ENCODE data around the gene CERKL. TPM values are rescaled to one million over a fixed set of nuclear protein-coding genes. Genes with fewer than 3 reads are reported as not detected.

CERKL gene
- total RNA-seq, 5 donors from 2014 or later (not counting 1 experiment from before 2014, with no cell fraction given), result 0.06 TPM; not detected in 4

- Histone ChIP-seq H3K4me3 (ENCODE audit: control insufficient read depth in 1 of 2, extremely low read depth in 1 of 2, low read length in 1 of 2) (no peak overlapping the region), H3K36me3 (ENCODE audit: control insufficient read depth in 2 of 2, extremely low read depth in 1 of 2, insufficient read depth in 1 of 2, low read length in 1 of 2) (no peaks in the 10 kb centered on the region), H3K27me3 (replicated peaks in 1 of 2; ENCODE audit: control insufficient read depth in 2 of 2, extremely low read depth in 1 of 2, insufficient read depth in 2 of 2, low read length in 1 of 2) (peaks cover 0 to 21% of the 10 kb centered on the region in 2 experiments), H3K9me3 (no peaks in the 10 kb centered on the region), H3K4me1 (ENCODE audit: control insufficient read depth in 1 of 2, extremely low read depth in 1 of 2, insufficient read depth in 2 of 2, low read length in 2 of 2) (peaks cover 0 to 9% of the 10 kb centered on the region in 2 experiments), H3K27ac (ENCODE audit: low read length) (no peak overlapping the region)
- DNase-seq (no peak), ATAC-seq (replicated peaks in 1 of 4) (no peak)
- H3K4me1 Mint-ChIP-seq, result peaks cover 8 to 12% (median 9%) of the 10 kb centered on the region in 3 donors
- CTCF ChIA-PET, result no interaction called here
- H3K27me3 Mint-ChIP-seq, result peaks cover 38 to 72% of the 10 kb centered on the region in 2 donors
- H3K4me3 Mint-ChIP-seq, result peak overlapping the region in 1 of 3 donors; percentile 85
- no CpG with 5 or more reads among the region's 7 CpGs for WGBS (ENCODE audit: insufficient coverage)
- no peaks in the 10 kb centered on the region for H3K9me3 Mint-ChIP-seq
- POLR2A ChIA-PET, result no interaction called here
- no peak overlapping the region for H3K27ac Mint-ChIP-seq
- H3K36me3 Mint-ChIP-seq, result no peaks in the 10 kb centered on the region
Measured at GRCh38 chr2:181655519-181655918, 1.4 kb downstream of the CERKL start.

- WGBS (ENCODE audit: insufficient coverage), result 92% methylated on average over 2 of the region's 4 CpGs
- no peak overlapping the region for H3K27ac ChIP-seq (ENCODE audit: low read length)
- no peaks in the 10 kb centered on the region for H3K4me1 ChIP-seq (ENCODE audit: control insufficient read depth in 1 of 2, extremely low read depth in 1 of 2, insufficient read depth in 2 of 2, low read length in 2 of 2)
- Mint-ChIP-seq H3K4me1 (no peaks in the 10 kb centered on the region), H3K36me3 (no peaks in the 10 kb centered on the region), H3K4me3 (no peak overlapping the region), H3K27ac (no peak overlapping the region), H3K27me3 (peaks cover 49 to 65% of the 10 kb centered on the region in 2 donors), H3K9me3 (no peaks in the 10 kb centered on the region)
- H3K27me3 ChIP-seq (replicated peaks in 1 of 2; ENCODE audit: control insufficient read depth in 2 of 2, extremely low read depth in 1 of 2, insufficient read depth in 2 of 2, low read length in 1 of 2), result peaks cover 0 to 6% of the 10 kb centered on the region in 2 experiments
- no peaks in the 10 kb centered on the region for H3K9me3 ChIP-seq
- CTCF ChIA-PET, result no interaction called here
- H3K36me3 ChIP-seq (ENCODE audit: control insufficient read depth in 2 of 2, extremely low read depth in 1 of 2, insufficient read depth in 1 of 2, low read length in 1 of 2), result no peaks in the 10 kb centered on the region
- POLR2A ChIA-PET, result interaction anchor here in 1 of 2 donors (0.7 kb wide), 1 partner anchor 9 kb away, joined by 4 read pairs; no protein-coding TSS in a partner anchor
- no peak for DNase-seq
- no peak for ATAC-seq (replicated peaks in 1 of 4)
- H3K4me3 ChIP-seq (ENCODE audit: control insufficient read depth in 1 of 2, extremely low read depth in 1 of 2, low read length in 1 of 2), result no peak overlapping the region
Measured at GRCh38 chr2:181649436-181649979, 7.4 kb downstream of the CERKL start.

GRCh38 chr2:181648478-181649155 is 8.3 kb downstream of the CERKL start:
- DNase-seq (no peak), ATAC-seq (replicated peaks in 1 of 4) (no peak)
- no peaks in the 10 kb centered on the region for H3K36me3 Mint-ChIP-seq
- H3K4me1 Mint-ChIP-seq, result no peaks in the 10 kb centered on the region
- H3K9me3 ChIP-seq, result no peaks in the 10 kb centered on the region
- no peaks in the 10 kb centered on the region for H3K9me3 Mint-ChIP-seq
- H3K27ac ChIP-seq (ENCODE audit: low read length), result no peak overlapping the region
- H3K27me3 Mint-ChIP-seq, result peaks cover 49 to 64% of the 10 kb centered on the region in 2 donors
- peaks cover 0 to 8% of the 10 kb centered on the region in 2 experiments for H3K27me3 ChIP-seq (replicated peaks in 1 of 2; ENCODE audit: control insufficient read depth in 2 of 2, extremely low read depth in 1 of 2, insufficient read depth in 2 of 2, low read length in 1 of 2)
- ChIA-PET CTCF (interaction anchor here in 1 of 2 donors (0.7 kb wide), 1 partner anchor 228 kb away, joined by 3 read pairs; no protein-coding TSS in a partner anchor), POLR2A (interaction anchor here (0.7 kb wide), 2 partner anchors 10 to 280 kb away, joined by 4 read pairs; no protein-coding TSS in a partner anchor)
- WGBS (ENCODE audit: insufficient coverage), result no CpG with 5 or more reads among the region's 2 CpGs
- H3K4me3 Mint-ChIP-seq, result no peak overlapping the region
- no peaks in the 10 kb centered on the region for H3K4me1 ChIP-seq (ENCODE audit: control insufficient read depth in 1 of 2, extremely low read depth in 1 of 2, insufficient read depth in 2 of 2, low read length in 2 of 2)
- H3K4me3 ChIP-seq (ENCODE audit: control insufficient read depth in 1 of 2, extremely low read depth in 1 of 2, low read length in 1 of 2), result no peak overlapping the region
- H3K27ac Mint-ChIP-seq, result no peak overlapping the region
- no peaks in the 10 kb centered on the region for H3K36me3 ChIP-seq (ENCODE audit: control insufficient read depth in 2 of 2, extremely low read depth in 1 of 2, insufficient read depth in 1 of 2, low read length in 1 of 2)

- ATAC-seq (replicated peaks in 1 of 4), result no peak
- WGBS (ENCODE audit: insufficient coverage), result no CpG with 5 or more reads among the region's 1 CpG
- Histone ChIP-seq H3K36me3 (ENCODE audit: control insufficient read depth in 2 of 2, extremely low read depth in 1 of 2, insufficient read depth in 1 of 2, low read length in 1 of 2) (no peaks in the 10 kb centered on the region), H3K4me1 (ENCODE audit: control insufficient read depth in 1 of 2, extremely low read depth in 1 of 2, insufficient read depth in 2 of 2, low read length in 2 of 2) (no peaks in the 10 kb centered on the region), H3K27ac (ENCODE audit: low read length) (no peak overlapping the region), H3K4me3 (ENCODE audit: control insufficient read depth in 1 of 2, extremely low read depth in 1 of 2, low read length in 1 of 2) (no peak overlapping the region), H3K27me3 (replicated peaks in 1 of 2; ENCODE audit: control insufficient read depth in 2 of 2, extremely low read depth in 1 of 2, insufficient read depth in 2 of 2, low read length in 1 of 2) (peaks cover 0 to 8% of the 10 kb centered on the region in 2 experiments), H3K9me3 (no peaks in the 10 kb centered on the region)
- Mint-ChIP-seq H3K36me3 (no peaks in the 10 kb centered on the region), H3K27ac (no peak overlapping the region), H3K27me3 (peaks cover 45 to 48% of the 10 kb centered on the region in 2 donors), H3K9me3 (no peaks in the 10 kb centered on the region), H3K4me1 (no peaks in the 10 kb centered on the region), H3K4me3 (no peak overlapping the region)
- DNase-seq, result no peak
- ChIA-PET CTCF (no interaction called here), POLR2A (no interaction called here)
Measured at GRCh38 chr2:181646415-181646987, 10.4 kb downstream of the CERKL start.

- Mint-ChIP-seq H3K27me3 (peaks cover 29 to 32% of the 10 kb centered on the region in 2 donors), H3K27ac (no peak overlapping the region), H3K36me3 (no peaks in the 10 kb centered on the region), H3K4me3 (no peak overlapping the region), H3K4me1 (no peaks in the 10 kb centered on the region), H3K9me3 (no peaks in the 10 kb centered on the region)
- H3K36me3 ChIP-seq (ENCODE audit: control insufficient read depth in 2 of 2, extremely low read depth in 1 of 2, insufficient read depth in 1 of 2, low read length in 1 of 2), result no peaks in the 10 kb centered on the region
- ChIA-PET CTCF (interaction anchor here in 1 of 2 donors (1.0 kb wide), 1 partner anchor 572 kb away, joined by 3 read pairs; no protein-coding TSS in a partner anchor), POLR2A (no interaction called here)
- no peaks in the 10 kb centered on the region for H3K9me3 ChIP-seq
- H3K4me3 ChIP-seq (ENCODE audit: control insufficient read depth in 1 of 2, extremely low read depth in 1 of 2, low read length in 1 of 2), result no peak overlapping the region
- ATAC-seq (replicated peaks in 1 of 4), result no peak
- H3K27ac ChIP-seq (ENCODE audit: low read length), result no peak overlapping the region
- no CpG with 5 or more reads among the region's 1 CpG for WGBS (ENCODE audit: insufficient coverage)
- H3K27me3 ChIP-seq (replicated peaks in 1 of 2; ENCODE audit: control insufficient read depth in 2 of 2, extremely low read depth in 1 of 2, insufficient read depth in 2 of 2, low read length in 1 of 2), result peaks cover 0 to 6% of the 10 kb centered on the region in 2 experiments
- DNase-seq, result no peak
- H3K4me1 ChIP-seq (ENCODE audit: control insufficient read depth in 1 of 2, extremely low read depth in 1 of 2, insufficient read depth in 2 of 2, low read length in 2 of 2), result no peaks in the 10 kb centered on the region
Measured at GRCh38 chr2:181643151-181643550, 13.8 kb downstream of the CERKL start.

GRCh38 chr2:181642086-181642485 is 14.8 kb downstream of the CERKL start:
- no peak overlapping the region for H3K4me3 Mint-ChIP-seq
- no peak overlapping the region for H3K4me3 ChIP-seq (ENCODE audit: control insufficient read depth in 1 of 2, extremely low read depth in 1 of 2, low read length in 1 of 2)
- H3K27me3 ChIP-seq (replicated peaks in 1 of 2; ENCODE audit: control insufficient read depth in 2 of 2, extremely low read depth in 1 of 2, insufficient read depth in 2 of 2, low read length in 1 of 2), result peaks cover 0 to 6% of the 10 kb centered on the region in 2 experiments
- H3K4me1 Mint-ChIP-seq, result no peaks in the 10 kb centered on the region
- no peak for ATAC-seq (replicated peaks in 1 of 4)
- H3K36me3 Mint-ChIP-seq, result no peaks in the 10 kb centered on the region
- POLR2A ChIA-PET, result interaction anchor here in 1 of 2 donors (0.6 kb wide), 1 partner anchor 231 kb away, joined by 4 read pairs; no protein-coding TSS in a partner anchor
- CTCF ChIA-PET, result interaction anchor here in 1 of 2 donors (0.6 kb wide), 1 partner anchor 366 kb away, joined by 3 read pairs; no protein-coding TSS in a partner anchor
- H3K9me3 ChIP-seq, result no peaks in the 10 kb centered on the region
- WGBS (ENCODE audit: insufficient coverage), result 88% methylated on average over 3 of the region's 4 CpGs
- no peaks in the 10 kb centered on the region for H3K36me3 ChIP-seq (ENCODE audit: control insufficient read depth in 2 of 2, extremely low read depth in 1 of 2, insufficient read depth in 1 of 2, low read length in 1 of 2)
- no peaks in the 10 kb centered on the region for H3K4me1 ChIP-seq (ENCODE audit: control insufficient read depth in 1 of 2, extremely low read depth in 1 of 2, insufficient read depth in 2 of 2, low read length in 2 of 2)
- no peaks in the 10 kb centered on the region for H3K9me3 Mint-ChIP-seq
- DNase-seq, result no peak
- H3K27ac ChIP-seq (ENCODE audit: low read length), result no peak overlapping the region
- peaks cover 24% of the 10 kb centered on the region in 2 donors for H3K27me3 Mint-ChIP-seq
- H3K27ac Mint-ChIP-seq, result no peak overlapping the region

Data from T-cell (primary cell).